Neuronal stem cell (in vitro differentiated cells): ENCODE data around the gene SSTR1.

Experiments used
- DNase-seq: peaks from one replicate; pipeline ENCODE4 v3.0.0-alpha.2; 2013; ENCODE audit warnings: low spot score
- H2AFZ ChIP-seq: one replicate; pipeline ENCODE4 v1.6.1; 2013; ENCODE audit warnings: mild to moderate bottlenecking, low read length, inconsistent platforms
- H2AK5ac ChIP-seq: 2 replicates; pipeline ENCODE4 v1.6.1; 2013; ENCODE audit warnings: low read depth, mild to moderate bottlenecking, inconsistent platforms, low read length, moderate library complexity, mixed read lengths
- H2BK120ac ChIP-seq: 2 replicates; pipeline ENCODE4 v1.6.1; 2013; ENCODE audit warnings: low read depth, mild to moderate bottlenecking, inconsistent platforms, low read length, moderate library complexity, mixed read lengths
- H2BK12ac ChIP-seq: one replicate; pipeline ENCODE4 v1.6.1; 2013; ENCODE audit warnings: low read length, inconsistent platforms
- H2BK15ac ChIP-seq: 2 replicates; pipeline ENCODE4 v1.6.1; 2013; ENCODE audit warnings: mild to moderate bottlenecking, low read length, inconsistent platforms, mixed read lengths
- H2BK5ac ChIP-seq: one replicate; pipeline ENCODE4 v1.6.1; 2013; ENCODE audit warnings: inconsistent platforms, mild to moderate bottlenecking, low read length, moderate library complexity
- H3K14ac ChIP-seq: one replicate; pipeline ENCODE4 v1.6.1; 2013; ENCODE audit warnings: low read length, inconsistent platforms
- H3K18ac ChIP-seq: 2 replicates; pipeline ENCODE4 v1.6.1; 2013; ENCODE audit warnings: low read length, inconsistent platforms
- H3K23ac ChIP-seq: 2 replicates; pipeline ENCODE4 v1.6.1; 2013; ENCODE audit warnings: low read depth, mild to moderate bottlenecking, mixed read lengths, low read length, inconsistent platforms; ENCODE audit not compliant: poor library complexity
- H3K27ac ChIP-seq: replicated peaks from 3 replicates; pipeline ENCODE4 v1.5.1; 2013; ENCODE audit warnings: low read length, inconsistent platforms
- H3K27me3 ChIP-seq, 3 experiments: 2 replicates each; pipeline ENCODE4 v1.6.1; 2013; ENCODE audit warnings: low read length in 3 of 3, mild to moderate bottlenecking in 2 of 3, inconsistent platforms in 1 of 3, low read depth in 1 of 3, mixed read lengths in 1 of 3, moderate library complexity in 1 of 3; ENCODE audit not compliant: control insufficient read depth in 3 of 3, insufficient read depth in 3 of 3
- H3K36me3 ChIP-seq, 2 donors: replicated peaks in 1 of 2; 2 replicates each; pipeline ENCODE4 v1.6.1; 2013; ENCODE audit warnings: low read length in 2 of 2; ENCODE audit not compliant: control insufficient read depth in 2 of 2, insufficient read depth in 2 of 2
- H3K4ac ChIP-seq: 2 replicates; pipeline ENCODE4 v1.6.1; 2013; ENCODE audit warnings: inconsistent platforms, mild to moderate bottlenecking, low read length, moderate library complexity
- H3K4me1 ChIP-seq, 2 donors: 1 replicate in 1 of 2; 2 replicates in 1 of 2; pipeline ENCODE4 v1.6.1; 2013; ENCODE audit warnings: low read length in 2 of 2, low read depth in 1 of 2; ENCODE audit not compliant: control insufficient read depth in 2 of 2, insufficient read depth in 1 of 2
- H3K4me2 ChIP-seq: one replicate; pipeline ENCODE4 v1.6.1; 2013; ENCODE audit warnings: mild to moderate bottlenecking, low read length, inconsistent platforms; ENCODE audit not compliant: insufficient read depth, poor library complexity, severe bottlenecking
- H3K4me3 ChIP-seq, 2 donors: 2 replicates each; pipeline ENCODE4 v1.5.1; 2013; ENCODE audit warnings: low read length in 2 of 2, mild to moderate bottlenecking in 2 of 2, inconsistent platforms in 1 of 2, moderate library complexity in 1 of 2
- H3K79me1 ChIP-seq: one replicate; pipeline ENCODE4 v1.6.1; 2013; ENCODE audit warnings: low read depth, mild to moderate bottlenecking, inconsistent platforms, low read length, moderate library complexity
- H3K9ac ChIP-seq: one replicate; pipeline ENCODE4 v1.6.1; 2013; ENCODE audit warnings: mild to moderate bottlenecking, low read depth, low read length, inconsistent platforms; ENCODE audit not compliant: poor library complexity
- H3K9me3 ChIP-seq, 2 donors: replicated peaks in 1 of 2; 2 replicates each; pipeline versions ENCODE3 to v1.6.1; 2013; ENCODE audit warnings: low read length in 2 of 2, mild to moderate bottlenecking in 2 of 2, inconsistent platforms in 1 of 2, low read depth in 1 of 2, mixed read lengths in 1 of 2, moderate library complexity in 1 of 2; ENCODE audit not compliant: control insufficient read depth in 2 of 2, insufficient read depth in 1 of 2
- H4K8ac ChIP-seq: one replicate; pipeline ENCODE4 v1.6.1; 2013; ENCODE audit warnings: low read depth, mild to moderate bottlenecking, inconsistent platforms, low read length, moderate library complexity
- H4K91ac ChIP-seq: one replicate; pipeline ENCODE4 v1.6.1; 2013; ENCODE audit warnings: low read length, low read depth, mild to moderate bottlenecking, inconsistent platforms; ENCODE audit not compliant: poor library complexity
- WGBS, 2 donors: extraction: QIAGEN DNeasy Blood & Tissue Kit; methylation state at CpG; one replicate each; pipeline ENCODE4 v1.1.7; 2013; ENCODE audit warnings: missing lambda C conversion rate in 2 of 2, mixed read lengths in 1 of 2; ENCODE audit not compliant: insufficient read length in 2 of 2, insufficient replicate concordance in 1 of 2; ENCODE audit errors: extremely low coverage in 2 of 2; 5-methylcytosine and 5-hydroxymethylcytosine counted together

SSTR1 gene

DNA sequence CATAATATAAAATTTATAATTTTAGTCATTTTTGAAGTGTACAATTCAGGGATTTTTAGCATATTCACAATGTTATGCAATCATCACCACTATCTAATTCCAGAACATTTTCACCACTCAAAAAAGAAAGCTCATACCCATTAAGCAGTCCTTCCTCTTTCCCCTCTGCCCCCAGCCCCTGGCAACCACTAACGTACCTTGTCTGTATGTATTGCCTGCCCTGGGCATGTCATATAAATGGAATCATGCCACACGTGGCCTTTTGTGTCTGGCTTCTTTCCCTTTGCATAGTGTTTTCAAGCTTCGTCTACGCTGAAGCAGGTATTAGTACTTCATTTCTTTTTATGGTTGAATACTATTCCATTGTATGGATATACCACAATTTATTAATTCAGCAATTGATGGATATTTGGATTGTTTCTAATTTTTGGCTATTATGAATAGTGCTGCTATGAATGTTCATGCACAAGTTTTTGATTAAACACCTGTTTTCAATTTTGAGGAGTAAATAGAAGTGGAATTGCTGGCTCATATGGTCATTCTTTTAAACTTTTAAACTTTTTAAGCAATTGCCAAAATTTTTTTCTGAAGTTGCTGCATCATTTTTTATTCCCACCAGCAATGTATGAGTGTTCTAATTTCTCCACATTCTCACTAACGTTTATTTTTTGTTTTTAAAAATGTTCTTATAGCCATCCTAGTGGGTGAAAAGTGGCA is 1.6 kb upstream of the SSTR1 start:
- Histone ChIP-seq H3K4ac (no peak overlapping the region), H3K79me1 (no peaks in the 10 kb centered on the region), H2AK5ac (no peak overlapping the region), H3K27ac (no peak overlapping the region), H4K91ac (no peak overlapping the region), H3K14ac (no peak overlapping the region), H3K4me3 (no peak overlapping the region), H3K36me3 (no peaks in the 10 kb centered on the region), H3K18ac (no peak overlapping the region), H3K9me3 (peaks cover 4 to 15% of the 10 kb centered on the region in 2 donors), H3K27me3 (peaks cover 27 to 49% (median 41%) of the 10 kb centered on the region in 3 experiments), H2AFZ (no peak overlapping the region), H3K9ac (no peak overlapping the region), H2BK120ac (no peak overlapping the region), H3K23ac (no peak overlapping the region), H3K4me2 (no peak overlapping the region), H2BK5ac (no peak overlapping the region), H2BK15ac (no peak overlapping the region), H4K8ac (no peak overlapping the region), H2BK12ac (no peak overlapping the region), H3K4me1 (peaks cover 0 to 16% of the 10 kb centered on the region in 2 donors)
- DNase-seq: no peak
- WGBS, 2 donors: no CpG with 5 or more reads among the region's 5 CpGs

GRCh38 chr14:38206689-38207376 is 871 bp upstream of the SSTR1 start:
- no peak overlapping the region for H2AFZ ChIP-seq
- H3K23ac ChIP-seq: no peak overlapping the region
- H3K9ac ChIP-seq: no peak overlapping the region
- H3K4me1 ChIP-seq: peaks cover 0 to 16% of the 10 kb centered on the region in 2 donors
- H2BK15ac ChIP-seq: no peak overlapping the region
- H3K4me3 ChIP-seq: no peak overlapping the region
- H3K9me3 ChIP-seq: peaks cover 4 to 15% of the 10 kb centered on the region in 2 donors
- no peak overlapping the region for H3K4me2 ChIP-seq
- no peak overlapping the region for H2AK5ac ChIP-seq
- no peaks in the 10 kb centered on the region for H3K36me3 ChIP-seq
- WGBS, 2 donors: no CpG with 5 or more reads among the region's 2 CpGs
- no peak overlapping the region for H3K18ac ChIP-seq
- no peak overlapping the region for H3K14ac ChIP-seq
- no peak overlapping the region for H2BK12ac ChIP-seq
- no peak overlapping the region for H2BK5ac ChIP-seq
- H2BK120ac ChIP-seq: no peak overlapping the region
- no peak overlapping the region for H4K91ac ChIP-seq
- H3K27ac ChIP-seq: no peak overlapping the region
- no peak overlapping the region for H3K4ac ChIP-seq
- H4K8ac ChIP-seq: no peak overlapping the region
- H3K79me1 ChIP-seq: no peaks in the 10 kb centered on the region
- DNase-seq: no peak
- peaks cover 27 to 55% (median 49%) of the 10 kb centered on the region in 3 experiments for H3K27me3 ChIP-seq

DNA sequence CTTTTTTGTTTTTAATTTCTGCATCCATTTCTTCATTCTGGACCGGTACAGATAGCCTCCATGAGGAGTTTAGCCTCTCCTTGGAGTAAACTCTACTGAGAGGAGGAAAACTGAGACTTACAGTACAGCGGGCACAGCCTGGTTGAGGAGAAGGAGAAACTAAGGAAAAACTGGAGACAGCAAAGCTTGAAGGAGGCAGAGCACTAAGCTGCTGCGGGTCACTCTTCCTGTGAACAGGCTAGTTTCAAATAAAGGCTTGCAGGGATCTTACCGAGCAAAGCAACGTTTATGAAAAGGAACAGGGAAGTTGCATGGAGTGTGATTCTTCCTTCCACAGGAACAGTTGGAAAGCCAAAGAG is 348 bp upstream of the SSTR1 start:
- H2AFZ ChIP-seq: no peak overlapping the region
- H3K4me2 ChIP-seq: no peak overlapping the region
- DNase-seq: peak; percentile 1
- H3K4me3 ChIP-seq: no peak overlapping the region
- no peak overlapping the region for H3K14ac ChIP-seq
- peaks cover 4 to 15% of the 10 kb centered on the region in 2 donors for H3K9me3 ChIP-seq
- H3K36me3 ChIP-seq: no peaks in the 10 kb centered on the region
- no peak overlapping the region for H2BK12ac ChIP-seq
- no peak overlapping the region for H2AK5ac ChIP-seq
- no peak overlapping the region for H4K91ac ChIP-seq
- no peak overlapping the region for H2BK15ac ChIP-seq
- H4K8ac ChIP-seq: no peak overlapping the region
- H3K4ac ChIP-seq: no peak overlapping the region
- H3K9ac ChIP-seq: no peak overlapping the region
- H3K23ac ChIP-seq: no peak overlapping the region
- H3K27ac ChIP-seq: no peak overlapping the region
- no peaks in the 10 kb centered on the region for H3K79me1 ChIP-seq
- no peak overlapping the region for H3K18ac ChIP-seq
- WGBS, 2 donors: no CpG with 5 or more reads among the region's 5 CpGs
- H3K4me1 ChIP-seq: peaks cover 0 to 16% of the 10 kb centered on the region in 2 donors
- H2BK120ac ChIP-seq: no peak overlapping the region
- peaks cover 27 to 60% (median 51%) of the 10 kb centered on the region in 3 experiments for H3K27me3 ChIP-seq
- no peak overlapping the region for H2BK5ac ChIP-seq
